ENCODE data around the gene AMBRA1.

- no peak for TF ChIP-seq CTCF (IDR thresholded peaks at IDR 0.05)
- no peak for TF ChIP-seq POLR2A (IDR thresholded peaks at IDR 0.05)
Observed at GRCh38 chr11:46639197-46639839, 45.5 kb upstream of the AMBRA1 start.
